NCI-H345 treated with DMSO at 0.1 percent for 48 hours (cell line): ENCODE data around the gene MIS18A.
"Not testable (repeated sequence)": the region's sequence is repeated elsewhere in the genome, so short reads cannot be mapped to it uniquely, and the experiment has no call there.

Experiments used
- DNase-seq: peaks from one replicate; lab custom pipeline; 2025; ENCODE audit not compliant: unreplicated experiment; lab: John Stamatoyannopoulos, UW

Gene MIS18A, protein sequence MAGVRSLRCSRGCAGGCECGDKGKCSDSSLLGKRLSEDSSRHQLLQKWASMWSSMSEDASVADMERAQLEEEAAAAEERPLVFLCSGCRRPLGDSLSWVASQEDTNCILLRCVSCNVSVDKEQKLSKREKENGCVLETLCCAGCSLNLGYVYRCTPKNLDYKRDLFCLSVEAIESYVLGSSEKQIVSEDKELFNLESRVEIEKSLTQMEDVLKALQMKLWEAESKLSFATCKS

GRCh38 chr21:32278518-32279376 lies at the start of gene MIS18A:
TSS of gene MIS18A (minus strand) at chr21:32279049. CDS start at chr21:32279014, 35 bp downstream.
- DNase-seq = peak; percentile 97

DNA sequence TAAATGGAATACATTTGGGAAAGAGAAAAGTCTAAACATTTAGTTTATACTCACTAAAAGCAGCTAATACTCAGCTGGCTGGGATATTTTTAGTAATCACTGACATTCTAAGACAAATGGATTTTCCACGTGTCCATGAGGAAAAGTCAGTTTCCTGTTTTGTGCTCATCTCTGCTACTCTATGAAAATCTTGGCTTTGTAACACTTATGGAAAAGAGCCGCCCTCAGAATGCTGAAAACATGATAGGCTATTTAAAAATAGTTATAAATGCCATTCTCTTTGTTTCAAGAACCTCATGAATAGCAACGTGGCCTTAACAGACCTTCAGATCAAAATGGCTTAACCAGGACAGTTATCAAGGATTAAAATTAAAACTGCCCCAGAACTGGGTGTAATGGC lies 49.7 kb upstream of the MIS18A start:
- DNase-seq = no peak

DNA sequence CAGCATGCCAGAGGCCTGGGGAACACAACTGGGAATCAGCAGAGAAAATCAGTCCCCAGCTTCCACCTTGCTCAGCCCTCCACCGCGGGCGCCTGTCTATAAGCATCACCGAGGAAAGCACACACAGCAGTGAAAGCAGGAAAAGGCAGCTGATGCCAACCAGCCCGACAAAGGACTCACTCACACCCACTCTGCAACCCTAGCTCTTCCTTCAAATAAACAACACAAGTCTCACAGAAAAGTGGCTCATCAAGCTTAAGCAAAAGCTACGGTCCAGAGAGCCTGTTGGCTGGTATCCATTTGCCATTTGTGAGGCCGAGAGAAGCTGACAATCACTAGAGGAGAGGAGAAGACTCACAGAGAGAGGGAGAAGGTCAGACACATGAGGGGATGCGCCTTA lies 46.9 kb upstream of the MIS18A start:
- DNase-seq = no peak

DNA sequence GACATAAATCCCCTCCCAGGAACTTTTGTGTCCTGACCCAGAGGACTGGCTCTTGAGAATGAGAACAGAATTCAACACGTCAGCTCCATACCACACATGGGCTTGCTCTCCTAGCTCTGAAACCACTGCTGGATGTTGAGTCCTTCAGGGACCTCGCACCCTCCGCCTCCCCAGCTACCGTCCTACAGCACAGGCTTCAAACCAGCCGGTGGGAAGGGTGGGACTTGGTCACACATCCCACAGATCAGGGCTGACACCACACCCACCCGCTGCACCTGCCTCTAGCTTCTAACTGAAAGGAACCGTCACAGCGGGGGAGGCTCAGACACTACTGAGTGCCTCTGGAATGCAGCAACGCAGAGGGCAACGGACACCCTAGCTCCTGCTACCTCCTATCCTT lies 43.8 kb upstream of the MIS18A start:
- DNase-seq = no peak

DNA sequence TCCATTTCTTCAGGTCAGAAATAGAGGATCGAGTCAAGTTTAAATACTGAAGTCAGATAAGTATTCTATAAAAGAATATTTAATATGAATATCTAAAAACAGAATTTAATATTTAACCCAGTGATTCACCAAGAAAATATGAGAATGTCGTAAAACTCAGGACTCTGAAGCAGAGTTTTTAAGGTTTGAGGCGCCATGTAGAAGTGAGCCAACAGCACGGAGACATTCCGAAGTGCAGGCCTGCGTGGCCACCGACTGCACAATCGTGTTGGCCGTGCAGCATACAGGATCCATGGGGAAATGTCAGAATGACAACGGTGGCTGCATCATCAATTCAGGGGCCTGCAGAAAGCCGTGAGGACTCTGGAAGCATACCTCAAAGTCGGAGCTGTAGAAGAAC lies 43.3 kb upstream of the MIS18A start:
- DNase-seq = no peak

DNA sequence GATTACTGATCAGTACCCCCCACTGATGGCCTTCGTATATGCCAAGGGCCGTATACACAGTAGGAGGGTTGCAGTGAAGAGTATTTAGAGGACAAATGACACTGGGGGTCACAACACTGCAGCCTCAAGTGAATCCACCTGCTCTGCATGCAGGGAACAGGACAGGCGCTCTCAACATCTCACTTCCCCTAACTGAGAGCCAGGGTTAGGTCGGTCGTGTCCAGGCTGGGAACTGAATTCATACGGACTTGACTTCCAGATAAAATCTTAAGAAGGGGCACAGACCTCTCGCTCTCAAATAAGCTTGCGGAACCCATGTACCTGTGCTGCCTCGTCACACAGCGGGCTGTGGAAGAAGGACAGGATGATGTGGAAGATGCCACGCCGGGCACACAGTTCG lies 42.6 kb upstream of the MIS18A start:
- DNase-seq = no peak

DNA sequence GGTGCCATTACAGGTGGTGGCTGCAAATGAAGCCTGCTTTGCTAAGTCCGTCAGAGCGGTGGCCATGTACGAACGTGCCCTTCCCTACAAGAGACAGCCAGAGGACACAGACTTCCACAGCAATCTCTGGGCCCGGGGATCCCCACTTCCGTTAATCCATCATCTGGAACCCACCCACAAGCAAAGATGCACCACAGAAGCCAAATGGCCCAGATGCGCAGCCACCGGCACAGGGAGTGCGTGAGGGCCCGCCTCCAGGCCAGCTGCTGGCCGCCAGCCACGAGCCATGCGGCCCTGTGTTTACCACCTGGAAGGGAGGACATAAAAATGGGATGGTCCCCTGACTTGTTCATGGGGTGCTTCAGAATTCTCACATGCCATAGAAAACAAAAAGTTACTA lies 41.9 kb upstream of the MIS18A start:
- DNase-seq = no peak

GRCh38 chr21:32320059-32320458 lies 41.2 kb upstream of the MIS18A start:
- DNase-seq = no peak

DNA sequence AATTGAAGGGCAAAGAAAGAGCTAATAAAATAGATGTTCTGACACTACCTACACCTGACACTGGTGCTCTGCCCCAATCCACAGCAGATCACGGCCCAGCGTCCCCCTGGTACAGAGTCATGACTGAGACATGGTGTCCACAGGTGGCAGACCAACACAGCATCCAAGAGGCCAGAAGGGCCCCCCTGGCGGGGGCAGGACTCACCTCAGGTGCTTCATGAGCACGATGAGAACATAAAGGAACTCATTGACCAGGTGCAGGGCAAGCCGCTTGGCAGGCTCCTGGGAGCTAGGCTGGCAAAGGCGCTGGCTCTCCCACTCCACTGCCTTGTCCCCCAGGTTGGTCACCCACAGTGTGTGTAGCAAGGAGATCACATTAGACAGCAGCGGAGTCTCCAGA lies 40.2 kb upstream of the MIS18A start:
- DNase-seq = no peak

DNA sequence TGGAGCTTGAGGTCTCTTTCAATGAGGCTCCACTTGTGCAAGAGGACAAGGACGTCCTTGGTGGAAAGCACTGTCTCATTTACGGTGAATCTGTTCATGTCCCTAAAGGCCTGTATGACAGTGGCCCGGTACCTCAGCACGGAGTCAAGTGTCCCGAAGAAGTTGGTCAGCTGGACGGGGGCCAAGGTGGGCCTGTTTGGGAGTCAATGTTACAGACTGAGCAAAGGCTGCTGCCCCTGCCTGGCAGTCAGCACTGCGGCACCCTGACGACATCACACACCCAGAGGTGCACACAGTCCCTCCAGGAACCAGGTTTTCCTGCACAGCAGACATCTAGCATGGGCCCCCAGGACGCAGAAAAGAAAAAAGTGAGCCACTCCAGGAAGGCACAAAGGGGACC lies 38.9 kb upstream of the MIS18A start:
- DNase-seq = no peak

- no peak for DNase-seq
Observed at GRCh38 chr21:32316361-32317215, 37.7 kb upstream of the MIS18A start.

DNA sequence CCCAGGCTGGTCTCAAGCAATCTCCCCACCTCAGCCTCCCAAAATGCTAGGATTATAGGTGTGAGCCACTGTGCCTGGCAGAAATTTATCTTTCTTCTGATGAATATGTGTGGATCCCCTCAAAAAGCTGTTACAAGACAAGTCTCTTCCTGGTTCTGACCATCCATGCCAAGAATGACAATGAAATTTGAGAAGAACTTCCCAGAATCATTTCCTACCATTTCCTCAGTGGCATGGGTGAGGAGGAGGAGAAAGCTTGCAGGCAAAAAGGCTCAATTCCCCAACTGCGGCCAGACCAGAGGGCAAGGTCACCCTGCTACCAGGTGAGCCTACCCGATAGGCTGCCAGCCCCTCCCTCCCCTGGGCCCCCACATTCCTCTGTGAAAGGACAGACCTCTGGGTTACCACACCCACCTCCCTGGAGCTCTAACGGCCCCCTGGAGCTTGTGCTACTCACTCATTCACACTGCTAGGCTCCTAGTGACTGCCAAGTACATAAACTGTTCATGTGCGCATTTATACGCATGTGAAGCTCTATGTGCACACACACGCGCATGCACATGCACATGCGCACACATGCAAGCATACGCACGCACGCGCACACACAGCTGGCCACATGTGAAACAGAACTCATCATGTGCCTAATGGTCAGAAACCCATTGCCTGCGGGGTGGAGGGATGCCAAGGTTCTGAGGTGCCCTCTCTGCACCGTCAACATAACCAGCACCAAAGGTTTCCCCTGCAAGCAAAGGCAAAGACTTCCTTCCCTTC lies 36.8 kb upstream of the MIS18A start:
- DNase-seq = no peak

- DNase-seq = no peak
Observed at GRCh38 chr21:32314806-32315205, 36.0 kb upstream of the MIS18A start.

DNA sequence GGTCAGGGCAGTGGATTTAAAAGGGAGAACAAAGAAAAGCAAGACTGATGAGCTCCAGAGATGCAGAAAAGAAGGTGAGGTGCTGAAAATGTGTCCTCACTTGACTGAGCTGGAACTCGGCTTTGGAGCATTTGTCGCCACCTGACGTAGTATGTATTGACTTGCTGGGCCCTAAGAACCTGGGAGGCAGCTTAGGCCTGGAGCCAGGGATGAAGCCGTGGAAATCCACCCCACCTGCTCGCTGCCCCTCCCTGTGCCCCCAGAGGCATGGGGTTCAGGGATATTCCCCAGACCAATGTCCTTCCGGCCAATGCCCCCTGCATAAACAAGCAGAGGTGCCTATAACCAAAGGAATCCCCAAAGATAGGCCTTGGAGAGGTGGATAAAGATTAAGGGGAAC lies 34.1 kb upstream of the MIS18A start:
- DNase-seq = no peak

DNA sequence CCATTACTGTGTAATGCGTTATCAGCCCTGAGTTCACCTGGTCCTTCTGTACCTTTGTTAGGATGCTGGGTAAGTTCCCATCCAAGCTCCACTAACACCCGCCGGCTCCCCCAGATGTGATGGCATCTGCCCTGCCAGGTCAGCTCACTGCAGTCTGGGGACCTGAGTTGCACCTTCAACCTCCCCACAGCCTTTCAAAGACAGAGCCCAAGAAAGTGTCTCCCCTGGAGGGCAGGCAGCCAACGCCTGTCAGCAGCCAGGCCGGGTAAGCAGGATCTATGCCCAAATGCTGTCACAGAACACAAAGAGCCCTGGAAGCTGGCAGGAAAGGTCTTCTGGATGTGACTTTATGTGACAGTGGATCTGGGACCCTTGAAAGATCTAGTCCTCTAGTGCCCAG lies 33.5 kb upstream of the MIS18A start:
- no peak for DNase-seq

GRCh38 chr21:32311621-32312020 lies 32.8 kb upstream of the MIS18A start:
- no peak for DNase-seq

DNA sequence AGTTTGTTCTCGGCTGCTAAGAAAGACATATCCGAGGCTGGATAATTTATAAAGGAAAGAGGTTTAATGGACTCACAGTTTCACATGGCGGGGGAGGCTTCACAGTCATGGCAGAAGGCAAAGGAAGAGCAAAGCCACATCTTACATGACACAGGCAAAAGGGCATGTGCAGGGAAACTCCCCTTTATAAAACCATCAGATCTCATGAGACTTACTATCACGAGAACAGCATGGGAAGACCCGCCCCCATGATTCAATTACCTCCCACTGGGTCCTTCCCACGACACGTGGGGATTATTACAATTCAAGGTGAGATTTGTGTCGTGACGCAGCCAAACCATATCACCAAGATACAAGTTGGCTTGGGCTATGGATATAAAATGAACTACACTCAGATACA lies 32.1 kb upstream of the MIS18A start:
- DNase-seq = not testable (repeated sequence)

DNA sequence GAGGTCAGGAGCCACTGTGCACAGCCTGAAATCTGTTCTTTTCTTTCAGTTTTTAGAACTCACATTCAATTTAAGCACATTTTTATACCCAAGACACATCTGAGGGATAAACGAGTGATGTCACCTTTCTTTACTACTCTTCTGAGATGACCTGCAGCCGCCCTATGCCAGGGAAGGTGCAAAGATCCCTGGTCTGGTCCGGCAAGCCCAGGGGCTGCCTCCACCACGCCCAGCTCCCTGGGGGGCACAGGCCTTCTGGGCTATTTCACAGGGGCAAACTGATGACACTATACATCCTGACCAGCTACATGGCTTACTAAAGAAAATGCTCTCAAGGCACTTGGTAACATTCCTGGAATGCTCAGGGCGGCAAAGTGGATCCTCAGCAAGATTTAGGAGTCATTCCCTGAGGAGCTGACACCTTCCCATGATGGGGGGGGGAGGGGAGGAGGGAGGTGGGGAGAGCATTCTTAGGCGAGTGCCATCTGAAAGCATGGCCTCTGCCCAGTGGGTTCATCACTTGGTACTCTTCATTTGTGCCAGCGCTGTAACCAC lies 31.1 kb upstream of the MIS18A start:
- DNase-seq = no peak

GRCh38 chr21:32308696-32309095 lies 29.8 kb upstream of the MIS18A start:
- DNase-seq = no peak

DNA sequence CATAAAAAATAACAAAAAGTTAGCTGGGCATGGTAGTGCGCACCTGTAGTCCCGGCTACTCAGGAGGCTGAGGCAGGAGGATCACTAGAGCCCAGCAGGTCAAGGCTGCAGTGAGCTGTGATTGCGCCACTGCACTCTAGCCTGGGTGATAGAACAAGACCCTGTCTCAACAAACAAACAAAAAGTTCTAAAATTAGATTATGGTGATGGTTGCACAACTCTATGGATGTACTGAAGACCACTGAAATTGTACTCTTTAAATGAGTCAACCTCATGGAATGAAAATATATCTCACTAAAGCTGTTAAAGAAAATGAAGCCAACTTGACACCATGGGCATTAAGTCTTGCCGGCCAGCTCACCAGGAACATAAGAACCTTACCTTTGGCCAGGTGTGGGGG lies 28.9 kb upstream of the MIS18A start:
- no peak for DNase-seq
